ENCODE data around the gene RMI2.

RMI2 gene

GRCh38 chr16:11327277-11328171 lies 17.7 kb upstream of the RMI2 start:
- DNase-seq (ENCODE audit: low read depth, low spot score), result no peak

GRCh38 chr16:11328172-11329070 lies 16.8 kb upstream of the RMI2 start:
- DNase-seq (ENCODE audit: low read depth, low spot score), result peak; percentile 10

- no peak for DNase-seq (ENCODE audit: low read depth, low spot score)
These were observed 16.2 kb upstream of the RMI2 start for GRCh38 chr16:11329071-11329491.

GRCh38 chr16:11329891-11330290 lies 15.4 kb upstream of the RMI2 start:
- DNase-seq (ENCODE audit: low read depth, low spot score), result no peak

- DNase-seq (ENCODE audit: low read depth, low spot score), result no peak
These were observed 14.6 kb upstream of the RMI2 start for GRCh38 chr16:11330526-11331237.

- DNase-seq (ENCODE audit: low read depth, low spot score), result no peak
These were observed 13.3 kb upstream of the RMI2 start for GRCh38 chr16:11331967-11332366.

GRCh38 chr16:11333010-11333409 lies 12.2 kb upstream of the RMI2 start:
- no peak for DNase-seq (ENCODE audit: low read depth, low spot score)

- no peak for DNase-seq (ENCODE audit: low read depth, low spot score)
These were observed 11.6 kb upstream of the RMI2 start for GRCh38 chr16:11333702-11334101.

GRCh38 chr16:11334831-11335404 lies 10.3 kb upstream of the RMI2 start:
- DNase-seq (ENCODE audit: low read depth, low spot score), result no peak

- no peak for DNase-seq (ENCODE audit: low read depth, low spot score)
These were observed 6.2 kb upstream of the RMI2 start for GRCh38 chr16:11339075-11339474.

GRCh38 chr16:11340710-11341109 lies 4.5 kb upstream of the RMI2 start:
- DNase-seq (ENCODE audit: low read depth, low spot score), result no peak

GRCh38 chr16:11341371-11341770 lies 3.9 kb upstream of the RMI2 start:
- DNase-seq (ENCODE audit: low read depth, low spot score), result no peak

- DNase-seq (ENCODE audit: low read depth, low spot score), result no peak
These were observed 3.0 kb upstream of the RMI2 start for GRCh38 chr16:11342021-11342855.

- DNase-seq (ENCODE audit: low read depth, low spot score), result no peak
These were observed 1.6 kb downstream of the RMI2 start for GRCh38 chr16:11346700-11347319.

- DNase-seq (ENCODE audit: low read depth, low spot score), result no peak
These were observed 2.6 kb downstream of the RMI2 start for GRCh38 chr16:11347831-11348230.

GRCh38 chr16:11348737-11349598 lies 3.7 kb downstream of the RMI2 start:
- no peak for DNase-seq (ENCODE audit: low read depth, low spot score)

GRCh38 chr16:11349599-11350276 lies 4.5 kb downstream of the RMI2 start:
- DNase-seq (ENCODE audit: low read depth, low spot score), result no peak

- no peak for DNase-seq (ENCODE audit: low read depth, low spot score)
These were observed 5.3 kb downstream of the RMI2 start for GRCh38 chr16:11350519-11350918.

- DNase-seq (ENCODE audit: low read depth, low spot score), result no peak
These were observed 5.7 kb downstream of the RMI2 start for GRCh38 chr16:11350921-11351335.

Data from activated naive CD8-positive, alpha-beta T cell treated with anti-CD3 and anti-CD28 coated beads, Interleukin-2, amount 50 U/mL, for 16 hours (primary cell).